22Rv1 (cell line): ENCODE results near the gene ADAMTSL2.

Source experiments
- H3K27ac ChIP-seq: fragments of 450-650 bp; 2 replicates; pipeline ENCODE4 v1.5.1; 2017
- CTCF ChIP-seq: fragments of 450-650 bp; IDR thresholded peaks from 2 replicates; pipeline ENCODE4 v1.5.1; 2017; ENCODE audit warnings: mild to moderate bottlenecking
- ZFX ChIP-seq: fragments of 450-650 bp; IDR thresholded peaks from 2 replicates; pipeline ENCODE4 v1.6.1; 2017; ENCODE audit warnings: antibody characterized with exemption, borderline replicate concordance

ADAMTSL2 gene

GRCh38 chr9:133495327-133496293 is 38.9 kb upstream of the ADAMTSL2 start:
- no peak for TF ChIP-seq ZFX
- no peak for TF ChIP-seq CTCF
- H3K27ac ChIP-seq: no peak overlapping the region

- no peak overlapping the region for H3K27ac ChIP-seq
- TF ChIP-seq CTCF: no peak
These were observed 37.4 kb upstream of the ADAMTSL2 start for GRCh38 chr9:133496861-133497842.

- TF ChIP-seq ZFX: no peak
- TF ChIP-seq CTCF: no peak
- H3K27ac ChIP-seq: no peak overlapping the region
These were observed 35.2 kb upstream of the ADAMTSL2 start for GRCh38 chr9:133499132-133499891.

GRCh38 chr9:133499892-133500270 is 34.6 kb upstream of the ADAMTSL2 start:
- no peak overlapping the region for H3K27ac ChIP-seq
- TF ChIP-seq ZFX (no peak), CTCF (no peak)

- no peak for TF ChIP-seq ZFX
- no peak for TF ChIP-seq CTCF
- H3K27ac ChIP-seq: no peak overlapping the region
These were observed 32.4 kb upstream of the ADAMTSL2 start for GRCh38 chr9:133502112-133502511.

- TF ChIP-seq ZFX (no peak), CTCF (no peak)
- H3K27ac ChIP-seq: no peak overlapping the region
These were observed 29.2 kb upstream of the ADAMTSL2 start for GRCh38 chr9:133505186-133505830.
